Measurements from ENCODE around the gene ZNF579. TPM values are rescaled to one million over a fixed set of nuclear protein-coding genes. Genes with fewer than 3 reads are reported as not detected.

The ZNF579 gene
- total RNA-seq, 4 donors from 2014 or later: 2.0 to 5.6 (median 2.9) TPM

- 98 to 100% methylated on average over 5 to 71 of the region's 88 CpGs for WGBS, 2 donors (ENCODE audit: low coverage in 1 of 2)
- TF ChIP-seq CTCF (IDR thresholded peaks at IDR 0.05) (no peak), EP300 (IDR thresholded peaks at IDR 0.05; ENCODE audit: low read depth) (no peak), POLR2AphosphoS5 (IDR thresholded peaks at IDR 0.05) (no peak), POLR2A (IDR thresholded peaks at IDR 0.05) (no peak)
- in situ Hi-C loops (cut with MboI; ENCODE audit: low pct_ligation_motif_present in 1 of 4, low pct_unique_long_range_greater_than_20kb in 1 of 4, low sequenced_read_pairs in 3 of 4) (no loop called here), intact Hi-C loops (cut with DNase I; ENCODE audit: low total_unique reads) (loop anchor here (10.0 kb wide), 1 partner anchor 101 kb away; no protein-coding TSS in a partner anchor)
- no peak for DNase-seq
- Histone ChIP-seq H3K27ac (no peak overlapping the region), H3K9me3 (no peaks in the 10 kb centered on the region), H3K4me1 (peaks cover 0 to 6% (median 0%) of the 10 kb centered on the region in 4 donors), H3K36me3 (peaks cover 0 to 18% (median 8%) of the 10 kb centered on the region in 4 donors), H3K4me3 (no peak overlapping the region), H3K27me3 (no peaks in the 10 kb centered on the region)
Measured at GRCh38 chr19:55615543-55616394, 35.1 kb upstream of the ZNF579 start.

DNA sequence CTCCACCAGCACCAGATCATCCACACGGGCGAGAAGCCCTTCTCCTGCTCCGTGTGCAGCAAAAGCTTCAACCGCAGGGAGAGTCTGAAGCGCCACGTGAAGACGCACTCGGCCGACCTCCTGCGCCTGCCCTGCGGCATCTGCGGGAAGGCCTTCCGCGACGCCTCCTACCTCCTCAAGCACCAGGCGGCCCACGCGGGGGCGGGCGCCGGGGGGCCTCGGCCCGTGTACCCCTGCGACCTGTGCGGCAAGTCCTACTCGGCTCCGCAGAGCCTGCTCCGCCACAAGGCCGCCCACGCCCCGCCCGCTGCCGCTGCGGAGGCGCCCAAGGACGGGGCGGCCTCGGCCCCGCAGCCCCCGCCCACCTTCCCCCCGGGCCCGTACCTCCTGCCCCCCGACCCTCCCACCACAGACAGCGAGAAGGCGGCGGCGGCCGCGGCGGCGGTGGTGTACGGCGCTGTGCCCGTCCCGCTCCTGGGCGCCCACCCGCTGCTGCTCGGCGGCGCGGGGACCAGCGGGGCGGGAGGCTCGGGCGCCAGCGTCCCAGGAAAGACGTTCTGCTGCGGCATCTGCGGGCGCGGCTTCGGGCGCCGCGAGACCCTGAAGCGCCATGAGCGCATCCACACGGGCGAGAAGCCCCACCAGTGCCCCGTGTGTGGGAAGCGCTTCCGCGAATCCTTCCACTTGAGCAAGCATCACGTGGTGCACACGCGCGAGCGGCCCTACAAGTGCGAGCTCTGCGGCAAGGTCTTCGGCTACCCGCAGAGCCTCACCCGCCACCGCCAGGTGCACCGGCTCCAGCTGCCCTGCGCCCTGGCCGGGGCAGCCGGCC lies 34.3 kb upstream of the ZNF579 start:
- Histone ChIP-seq H3K4me3 (no peak overlapping the region), H3K27me3 (no peaks in the 10 kb centered on the region), H3K4me1 (peaks cover 0 to 6% (median 0%) of the 10 kb centered on the region in 4 donors), H3K36me3 (peaks cover 0 to 18% (median 8%) of the 10 kb centered on the region in 4 donors), H3K27ac (no peak overlapping the region), H3K9me3 (no peaks in the 10 kb centered on the region)
- no peak for DNase-seq
- intact Hi-C loops (cut with DNase I; ENCODE audit: low total_unique reads) (loop anchor here (10.0 kb wide), 1 partner anchor 100 kb away; no protein-coding TSS in a partner anchor), in situ Hi-C loops (cut with MboI; ENCODE audit: low pct_ligation_motif_present in 1 of 4, low pct_unique_long_range_greater_than_20kb in 1 of 4, low sequenced_read_pairs in 3 of 4) (no loop called here)
- TF ChIP-seq CTCF (IDR thresholded peaks at IDR 0.05): no peak
- TF ChIP-seq POLR2A (IDR thresholded peaks at IDR 0.05): no peak
- no peak for TF ChIP-seq EP300 (IDR thresholded peaks at IDR 0.05; ENCODE audit: low read depth)
- no peak for TF ChIP-seq POLR2AphosphoS5 (IDR thresholded peaks at IDR 0.05)
- 96% methylated on average over 98 of the region's 98 CpGs; no CpG with 5 or more reads in 1 of the 2 donors for WGBS, 2 donors (ENCODE audit: low coverage in 1 of 2)

GRCh38 chr19:55613930-55614710 lies 33.5 kb upstream of the ZNF579 start:
- H3K9me3 ChIP-seq: no peaks in the 10 kb centered on the region
- no peak for DNase-seq
- H3K27me3 ChIP-seq: no peaks in the 10 kb centered on the region
- H3K4me1 ChIP-seq: peaks cover 0 to 6% (median 0%) of the 10 kb centered on the region in 4 donors
- peaks cover 0 to 18% (median 8%) of the 10 kb centered on the region in 4 donors for H3K36me3 ChIP-seq
- no peak overlapping the region for H3K4me3 ChIP-seq
- 93 to 95% methylated on average over 3 to 66 of the region's 75 CpGs for WGBS, 2 donors (ENCODE audit: low coverage in 1 of 2)
- no peak for TF ChIP-seq POLR2AphosphoS5 (IDR thresholded peaks at IDR 0.05)
- no peak for TF ChIP-seq EP300 (IDR thresholded peaks at IDR 0.05; ENCODE audit: low read depth)
- no peak for TF ChIP-seq POLR2A (IDR thresholded peaks at IDR 0.05)
- no peak for TF ChIP-seq CTCF (IDR thresholded peaks at IDR 0.05)
- in situ Hi-C loops (cut with MboI; ENCODE audit: low pct_ligation_motif_present in 1 of 4, low pct_unique_long_range_greater_than_20kb in 1 of 4, low sequenced_read_pairs in 3 of 4) (no loop called here), intact Hi-C loops (cut with DNase I; ENCODE audit: low total_unique reads) (loop anchor here (10.0 kb wide), 1 partner anchor 99 kb away; no protein-coding TSS in a partner anchor)
- H3K27ac ChIP-seq: no peak overlapping the region

Data from transverse colon (tissue), 4 donors.